H9 (cell line): Measurements from ENCODE around the gene HNRNPR. TPM values are rescaled to one million over a fixed set of nuclear protein-coding genes. Genes with fewer than 3 reads are reported as not detected.

Experiments
- DNase-seq: peaks from one replicate; pipeline ENCODE4 v3.0.0-alpha.2; 2017
- H2AFZ ChIP-seq: one replicate; pipeline ENCODE4 v1.6.1; 2013; ENCODE audit warnings: mild to moderate bottlenecking, low read length, control low read depth, moderate library complexity
- H2AK5ac ChIP-seq: 2 replicates; pipeline ENCODE4 v1.6.1; 2013; ENCODE audit warnings: low read length, control low read depth, mixed read lengths; ENCODE audit not compliant: insufficient read length
- H2BK120ac ChIP-seq: one replicate; pipeline ENCODE4 v1.6.1; 2013; ENCODE audit warnings: low read depth, mild to moderate bottlenecking, low read length, control low read depth, inconsistent platforms; ENCODE audit not compliant: poor library complexity, severe bottlenecking
- H2BK12ac ChIP-seq: 2 replicates; pipeline ENCODE4 v1.6.1; 2013; ENCODE audit warnings: low read length, control low read depth, mixed read lengths, low read depth; ENCODE audit not compliant: insufficient read length
- H2BK15ac ChIP-seq: 2 replicates; pipeline ENCODE4 v1.6.1; 2013; ENCODE audit warnings: low read depth, low read length, control low read depth
- H2BK20ac ChIP-seq: one replicate; pipeline ENCODE4 v1.6.1; 2013; ENCODE audit warnings: low read depth, mild to moderate bottlenecking, low read length, control low read depth, inconsistent platforms; ENCODE audit not compliant: poor library complexity, severe bottlenecking
- H2BK5ac ChIP-seq: 2 replicates; pipeline ENCODE4 v1.6.1; 2013; ENCODE audit warnings: low read length, control low read depth, mixed read lengths; ENCODE audit not compliant: insufficient read length
- H3K14ac ChIP-seq: 2 replicates; pipeline ENCODE4 v1.6.1; 2013; ENCODE audit warnings: low read length, control low read depth; ENCODE audit not compliant: insufficient read depth
- H3K18ac ChIP-seq: 2 replicates; pipeline ENCODE4 v1.6.1; 2013; ENCODE audit warnings: low read depth, mild to moderate bottlenecking, mixed read lengths, low read length, control low read depth; ENCODE audit not compliant: insufficient read length
- H3K23ac ChIP-seq: 2 replicates; pipeline ENCODE4 v1.6.1; 2013; ENCODE audit warnings: low read length, control low read depth, mixed read lengths, low read depth; ENCODE audit not compliant: insufficient read length
- H3K23me2 ChIP-seq: 2 replicates; pipeline ENCODE4 v1.6.1; 2013; ENCODE audit warnings: low read depth, mild to moderate bottlenecking, mixed read lengths, low read length, control low read depth; ENCODE audit not compliant: insufficient read length, poor library complexity, severe bottlenecking
- H3K27ac ChIP-seq: 2 replicates; pipeline ENCODE4 v1.5.1; 2013; ENCODE audit warnings: low read length, control low read depth, mixed read lengths, low read depth; ENCODE audit not compliant: insufficient read length
- H3K27me3 ChIP-seq: 2 replicates; pipeline ENCODE4 v1.6.1; 2013; ENCODE audit warnings: low read length, control low read depth, inconsistent platforms; ENCODE audit not compliant: insufficient read depth
- H3K4ac ChIP-seq: 2 replicates; pipeline ENCODE4 v1.6.1; 2013; ENCODE audit warnings: low read depth, mild to moderate bottlenecking, control low read depth, inconsistent platforms, low read length, moderate library complexity
- H3K4me1 ChIP-seq: 2 replicates; pipeline ENCODE4 v1.6.1; 2013; ENCODE audit warnings: low read length, control low read depth, inconsistent platforms; ENCODE audit not compliant: insufficient read depth
- H3K4me2 ChIP-seq: 2 replicates; pipeline ENCODE4 v1.6.1; 2013; ENCODE audit warnings: low read length, control low read depth, mixed read lengths; ENCODE audit not compliant: insufficient read length, insufficient read depth
- H3K56ac ChIP-seq: 2 replicates; pipeline ENCODE4 v1.6.1; 2013; ENCODE audit warnings: low read depth, mild to moderate bottlenecking, mixed read lengths, low read length, control low read depth; ENCODE audit not compliant: insufficient read length
- H3K79me1 ChIP-seq: 2 replicates; pipeline ENCODE4 v1.6.1; 2013; ENCODE audit warnings: low read depth, mild to moderate bottlenecking, moderate library complexity, low read length, control low read depth, inconsistent platforms; ENCODE audit not compliant: insufficient read depth, poor library complexity, severe bottlenecking
- H3K79me2 ChIP-seq: 2 replicates; pipeline ENCODE4 v1.6.1; 2013; ENCODE audit warnings: low read length, control low read depth, inconsistent platforms; ENCODE audit not compliant: insufficient read depth
- H3K9ac ChIP-seq: 2 replicates; pipeline ENCODE4 v1.6.1; 2013; ENCODE audit warnings: low read length, control low read depth, mixed read lengths; ENCODE audit not compliant: insufficient read length; ENCODE audit errors: extremely low read depth
- H3K9me3 ChIP-seq: one replicate; pipeline ENCODE4 v1.6.1; 2013; ENCODE audit warnings: low read depth, low read length, inconsistent platforms; ENCODE audit not compliant: control insufficient read depth
- H3T11ph ChIP-seq: one replicate; pipeline ENCODE4 v1.6.1; 2013; ENCODE audit warnings: mild to moderate bottlenecking, low read length, control low read depth, inconsistent platforms
- H4K20me1 ChIP-seq: one replicate; pipeline ENCODE4 v1.6.1; 2013; ENCODE audit not compliant: control insufficient read depth, insufficient read length, insufficient read depth
- H4K5ac ChIP-seq: 2 replicates; pipeline ENCODE4 v1.6.1; 2013; ENCODE audit warnings: low read depth, mild to moderate bottlenecking, mixed read lengths, low read length, control low read depth; ENCODE audit not compliant: insufficient read length
- H4K8ac ChIP-seq: replicated peaks from 2 replicates; pipeline ENCODE4 v1.6.1; 2013; ENCODE audit warnings: low read length, control low read depth, mixed read lengths, low read depth; ENCODE audit not compliant: insufficient read length
- H4K91ac ChIP-seq: 2 replicates; pipeline ENCODE4 v1.6.1; 2013; ENCODE audit warnings: low read depth, mild to moderate bottlenecking, moderate library complexity, mixed read lengths, low read length, control low read depth; ENCODE audit not compliant: insufficient read length
- H3K27ac Mint-ChIP-seq, 3 experiments: 2 replicates in 2 of 3; 3 replicates in 1 of 3; pipeline ENCODE4 v1.8.0; 2020 to 2021; ENCODE audit warnings: mixed read lengths in 3 of 3, mild to moderate bottlenecking in 1 of 3, moderate library complexity in 1 of 3
- H3K27me3 Mint-ChIP-seq: 2 replicates; pipeline ENCODE4 v1.8.0; 2021; ENCODE audit warnings: low read depth, mild to moderate bottlenecking, moderate library complexity, mixed read lengths
- H3K36me3 Mint-ChIP-seq, 3 experiments: 2 replicates in 2 of 3; 3 replicates in 1 of 3; pipeline ENCODE4 v1.8.0; 2020 to 2021; ENCODE audit warnings: low read depth in 3 of 3, mixed read lengths in 3 of 3; ENCODE audit not compliant: insufficient read depth in 1 of 3
- H3K4me1 Mint-ChIP-seq, 2 experiments: 2 replicates each; pipeline ENCODE4 v1.8.0; 2020; ENCODE audit warnings: mixed read lengths in 2 of 2
- H3K4me3 Mint-ChIP-seq, 2 experiments: 2 replicates in 1 of 2; 3 replicates in 1 of 2; pipeline ENCODE4 v1.8.0; 2020 to 2021; ENCODE audit warnings: mild to moderate bottlenecking in 2 of 2, mixed read lengths in 2 of 2, moderate library complexity in 1 of 2
- H3K9me3 Mint-ChIP-seq, 2 experiments: 2 replicates in 1 of 2; 3 replicates in 1 of 2; pipeline ENCODE4 v1.8.0; 2020; ENCODE audit warnings: mild to moderate bottlenecking in 2 of 2, mixed read lengths in 2 of 2, moderate library complexity in 1 of 2
- WGBS: extraction: QIAGEN DNeasy Blood & Tissue Kit; methylation state at CpG from one replicate; pipeline ENCODE4 v1.1.7; 2013; ENCODE audit warnings: missing lambda C conversion rate, low lambda C conversion rate, mixed read lengths; ENCODE audit not compliant: insufficient read length; ENCODE audit errors: extremely low coverage; 5-methylcytosine and 5-hydroxymethylcytosine counted together
- total RNA-seq: library from RNA; stranded (reverse); gene quantifications from 2 replicates; pipeline ENCODE4 v1.2.1, GENCODE V29; 2021
- TF ChIP-seq, protein P1 (sequence below): fragments of 200-600 bp; sonication (generic); conservative IDR thresholded peaks from 3 replicates; pipeline ENCODE4 v1.8.0; 2021; ENCODE audit warnings: antibody characterized with exemption, mild to moderate bottlenecking

Gene HNRNPR
- total RNA-seq, 1 experiment from 2014 or later: 196 TPM

DNA sequence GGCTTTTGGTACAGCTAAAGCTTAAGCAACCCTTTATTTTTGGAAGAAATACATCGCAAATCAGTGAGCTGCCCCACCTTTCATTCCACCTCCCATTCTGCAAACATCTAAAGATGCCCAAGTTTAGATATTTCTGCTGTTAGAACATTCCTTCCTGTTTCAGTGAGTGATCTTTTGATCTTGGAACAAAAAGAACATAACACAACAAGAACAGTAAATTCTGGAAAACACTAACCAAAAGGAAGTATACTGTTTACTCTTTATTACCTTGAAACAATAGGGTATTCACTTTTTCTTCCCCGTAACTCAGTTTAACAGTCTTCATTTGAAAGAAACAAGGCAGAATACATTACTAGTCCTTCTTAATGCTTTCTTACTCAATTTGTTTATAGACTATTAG lies 40.6 kb downstream of the HNRNPR start:
- Histone ChIP-seq H3K4me2 (no peak overlapping the region), H3K56ac (no peak overlapping the region), H3K9ac (no peak overlapping the region), H2BK5ac (no peak overlapping the region), H2BK120ac (no peak overlapping the region), H4K5ac (no peak overlapping the region), H3K27ac (no peak overlapping the region), H3K4ac (no peak overlapping the region), H2AK5ac (no peak overlapping the region), H2BK12ac (no peak overlapping the region), H3K27me3 (no peaks in the 10 kb centered on the region), H3K23me2 (no peaks in the 10 kb centered on the region), H3K18ac (no peak overlapping the region), H2BK15ac (no peak overlapping the region), H4K91ac (no peak overlapping the region), H3K4me1 (no peaks in the 10 kb centered on the region), H3K9me3 (no peaks in the 10 kb centered on the region), H2BK20ac (no peak overlapping the region), H4K20me1 (no peaks in the 10 kb centered on the region), H4K8ac (no peak overlapping the region), H2AFZ (no peak overlapping the region), H3T11ph (no peak overlapping the region), H3K79me2 (no peaks in the 10 kb centered on the region), H3K23ac (no peak overlapping the region), H3K79me1 (no peaks in the 10 kb centered on the region), H3K14ac (no peak overlapping the region)
- Mint-ChIP-seq H3K4me3 (no peak overlapping the region), H3K9me3 (no peaks in the 10 kb centered on the region), H3K27me3 (no peaks in the 10 kb centered on the region), H3K27ac (no peak overlapping the region), H3K4me1 (no peaks in the 10 kb centered on the region), H3K36me3 (peaks cover 19 to 46% (median 42%) of the 10 kb centered on the region in 3 experiments; a peak in 6 of 7 replicates)
- TF ChIP-seq, protein P1, sequence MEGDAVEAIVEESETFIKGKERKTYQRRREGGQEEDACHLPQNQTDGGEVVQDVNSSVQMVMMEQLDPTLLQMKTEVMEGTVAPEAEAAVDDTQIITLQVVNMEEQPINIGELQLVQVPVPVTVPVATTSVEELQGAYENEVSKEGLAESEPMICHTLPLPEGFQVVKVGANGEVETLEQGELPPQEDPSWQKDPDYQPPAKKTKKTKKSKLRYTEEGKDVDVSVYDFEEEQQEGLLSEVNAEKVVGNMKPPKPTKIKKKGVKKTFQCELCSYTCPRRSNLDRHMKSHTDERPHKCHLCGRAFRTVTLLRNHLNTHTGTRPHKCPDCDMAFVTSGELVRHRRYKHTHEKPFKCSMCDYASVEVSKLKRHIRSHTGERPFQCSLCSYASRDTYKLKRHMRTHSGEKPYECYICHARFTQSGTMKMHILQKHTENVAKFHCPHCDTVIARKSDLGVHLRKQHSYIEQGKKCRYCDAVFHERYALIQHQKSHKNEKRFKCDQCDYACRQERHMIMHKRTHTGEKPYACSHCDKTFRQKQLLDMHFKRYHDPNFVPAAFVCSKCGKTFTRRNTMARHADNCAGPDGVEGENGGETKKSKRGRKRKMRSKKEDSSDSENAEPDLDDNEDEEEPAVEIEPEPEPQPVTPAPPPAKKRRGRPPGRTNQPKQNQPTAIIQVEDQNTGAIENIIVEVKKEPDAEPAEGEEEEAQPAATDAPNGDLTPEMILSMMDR: no peak
- no CpG with 5 or more reads among the region's 2 CpGs for WGBS
- no peak for DNase-seq
